HPDE6-E6E7 (cell line): ENCODE data around the gene CCDC142.

Experiments used
- DNase-seq: peaks from one replicate; pipeline ENCODE4 v3.0.0; 2011; ENCODE audit warnings: missing footprints; ENCODE audit errors: extremely low spot score

CCDC142 gene

DNA sequence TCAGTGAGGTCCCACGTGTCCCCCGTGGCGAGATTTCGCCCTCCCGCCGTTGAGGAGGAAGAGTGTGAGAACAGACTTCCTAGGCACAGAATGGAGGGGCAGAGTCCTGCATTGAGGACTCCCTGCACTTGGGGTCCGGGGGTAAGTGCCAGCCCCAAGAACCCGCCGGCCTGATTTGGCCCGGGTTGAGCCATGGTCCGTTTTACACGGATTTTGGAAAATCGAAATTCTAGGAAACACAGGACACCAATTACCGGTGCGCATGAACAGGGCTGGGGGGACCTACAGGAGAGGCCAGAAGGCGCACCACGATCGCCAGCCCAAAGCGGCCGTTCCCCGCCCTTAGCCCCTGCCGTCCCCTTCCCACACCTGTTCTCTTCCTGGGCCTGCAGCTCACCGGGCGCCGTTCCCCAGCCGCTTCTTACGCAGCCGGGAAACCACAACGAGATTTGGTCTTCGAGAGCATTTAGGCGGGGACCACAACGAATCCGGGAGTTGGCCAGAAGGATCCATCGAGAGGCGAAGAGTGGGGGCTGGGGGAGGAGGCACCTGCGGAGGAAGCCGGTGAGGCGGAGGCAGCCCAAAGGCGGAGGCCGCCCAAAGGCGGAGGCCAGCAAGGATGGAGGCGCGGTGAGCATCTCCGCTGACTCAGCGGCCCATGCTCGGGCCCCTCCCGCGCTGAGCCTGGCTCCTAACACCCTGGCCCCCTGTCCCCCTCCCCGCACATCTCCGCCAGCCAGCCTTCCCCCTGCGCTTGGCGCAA lies 31.0 kb upstream of the CCDC142 start:
- DNase-seq = no peak

DNA sequence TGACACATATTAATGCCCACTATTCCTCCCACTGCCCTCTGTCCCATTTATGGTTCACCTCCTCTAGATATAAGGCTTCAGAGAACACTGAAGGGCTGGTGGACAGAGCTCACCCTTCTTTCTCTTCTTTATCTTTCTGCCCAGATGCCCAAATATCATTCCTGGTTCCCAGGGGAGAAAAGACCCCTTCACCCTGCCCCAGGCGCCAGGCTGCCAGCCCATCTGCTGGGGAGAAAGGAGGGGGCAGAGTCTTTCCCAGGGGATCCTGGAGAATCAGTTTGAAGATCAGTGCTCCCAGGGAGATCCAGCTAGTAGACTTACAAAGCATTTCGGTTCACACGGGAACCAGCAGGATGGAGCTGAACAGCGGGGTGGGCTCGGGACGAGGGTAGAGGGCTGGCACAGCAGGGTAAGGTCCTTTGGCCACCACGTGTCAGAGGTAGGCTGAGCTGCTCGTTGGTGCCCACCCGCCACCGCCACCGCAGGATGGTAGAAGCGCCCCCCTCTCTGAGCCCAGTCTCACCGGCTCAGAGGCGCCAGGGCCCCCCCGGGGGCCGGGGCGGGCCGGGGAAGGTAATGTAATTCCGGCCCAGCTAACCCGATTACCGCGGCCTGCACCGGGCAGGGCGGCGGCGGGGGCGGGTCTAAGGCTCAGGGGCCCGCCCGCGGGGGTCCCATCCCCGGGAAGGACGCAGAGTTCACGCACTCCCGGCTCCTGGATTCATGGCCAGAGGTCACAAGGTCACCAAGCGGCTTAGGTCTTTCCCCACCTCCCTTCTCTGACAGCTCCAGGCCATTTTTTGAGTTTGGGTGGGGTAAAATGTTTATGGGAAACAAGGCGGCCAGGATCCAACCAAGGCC lies 30.2 kb upstream of the CCDC142 start:
- DNase-seq = no peak

DNA sequence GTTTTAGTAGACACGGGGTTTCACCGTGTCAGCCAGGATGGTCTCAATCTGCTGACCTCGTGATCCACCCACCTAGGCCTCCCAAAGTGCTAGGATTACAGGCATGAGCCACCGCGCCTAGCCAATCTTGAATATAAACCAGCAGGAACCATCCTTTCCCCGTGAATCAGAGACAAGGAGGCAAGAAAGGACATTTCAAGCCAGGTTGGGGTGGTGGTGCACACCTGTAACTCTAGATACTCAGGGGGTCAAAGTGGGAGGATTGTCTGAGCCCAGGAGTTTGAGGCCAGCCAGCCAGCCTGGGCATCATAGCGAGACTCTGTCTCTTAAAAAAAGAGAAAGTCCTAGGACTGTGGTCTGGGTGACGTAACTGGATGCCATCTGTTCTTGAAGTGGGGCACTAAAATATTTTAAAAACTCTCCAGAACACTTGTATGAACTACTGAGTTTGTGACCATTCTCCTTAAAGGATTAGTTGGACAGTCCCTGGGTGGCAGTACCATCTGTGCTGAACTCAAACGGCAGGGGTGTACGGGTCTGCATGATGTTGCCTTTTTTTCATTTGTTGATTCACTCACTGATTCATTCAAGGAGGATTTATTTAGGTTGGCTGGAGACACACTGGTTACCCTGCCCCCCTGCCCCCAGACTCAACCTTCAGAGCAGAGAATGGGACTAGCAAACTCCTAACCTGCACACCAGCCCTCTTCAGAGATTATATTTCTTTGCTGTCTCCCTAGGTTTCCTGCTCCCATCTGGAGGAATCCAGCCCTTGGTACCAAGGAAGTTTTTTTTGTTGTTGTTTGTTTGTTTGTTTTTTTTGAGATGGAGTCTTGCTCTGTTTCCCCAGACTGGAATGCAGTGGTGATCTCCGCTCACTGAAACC lies 28.5 kb upstream of the CCDC142 start:
- no peak for DNase-seq

DNA sequence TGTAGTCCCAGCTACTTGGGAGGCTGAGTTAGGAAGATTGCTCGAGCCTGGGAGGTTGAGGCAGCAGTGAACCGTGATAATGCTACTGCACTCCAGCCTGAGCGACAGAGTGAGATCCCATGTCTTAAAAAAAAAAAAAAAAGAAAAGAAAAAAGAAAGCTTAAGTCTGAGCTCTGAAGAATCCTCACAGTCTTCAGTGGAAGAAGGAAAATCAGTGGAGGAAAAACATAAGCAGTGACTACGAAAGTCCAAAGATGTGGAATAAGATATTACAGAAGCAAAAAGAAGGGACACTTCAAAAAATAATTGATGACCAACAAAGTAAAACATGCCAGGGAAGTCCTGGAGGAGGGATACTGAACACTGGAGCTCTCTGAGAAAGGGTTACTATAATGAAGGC lies 27.5 kb upstream of the CCDC142 start:
- DNase-seq = no peak

DNA sequence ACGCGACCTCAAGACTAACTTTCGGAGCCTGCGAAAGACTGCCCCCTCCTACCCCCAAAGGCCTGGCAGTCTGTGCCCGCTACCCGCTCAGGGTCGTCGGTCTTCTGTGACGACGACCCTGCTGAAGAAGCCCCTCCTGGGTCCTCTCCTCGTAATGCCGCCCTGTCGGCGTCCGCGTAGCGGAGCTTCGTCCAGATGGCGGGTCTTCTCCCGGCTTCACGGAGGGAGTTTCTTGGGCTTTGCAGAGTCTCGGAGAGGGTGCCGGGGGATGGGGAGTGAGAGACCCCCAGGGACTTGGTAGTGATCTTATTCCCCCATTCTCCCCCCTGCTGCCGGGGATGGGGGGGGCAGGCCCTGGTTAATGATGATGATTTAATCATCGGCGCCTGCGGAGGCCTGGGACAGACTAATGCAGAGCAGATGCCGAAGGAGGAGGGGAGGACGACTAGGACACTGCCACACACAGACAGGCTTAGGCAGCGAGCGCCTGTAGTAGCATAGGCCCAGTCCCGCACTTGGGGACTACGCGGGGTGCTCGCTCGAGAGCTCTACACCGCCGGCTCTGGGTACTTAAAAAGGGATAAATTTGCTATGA lies 25.2 kb upstream of the CCDC142 start:
- no peak for DNase-seq

DNA sequence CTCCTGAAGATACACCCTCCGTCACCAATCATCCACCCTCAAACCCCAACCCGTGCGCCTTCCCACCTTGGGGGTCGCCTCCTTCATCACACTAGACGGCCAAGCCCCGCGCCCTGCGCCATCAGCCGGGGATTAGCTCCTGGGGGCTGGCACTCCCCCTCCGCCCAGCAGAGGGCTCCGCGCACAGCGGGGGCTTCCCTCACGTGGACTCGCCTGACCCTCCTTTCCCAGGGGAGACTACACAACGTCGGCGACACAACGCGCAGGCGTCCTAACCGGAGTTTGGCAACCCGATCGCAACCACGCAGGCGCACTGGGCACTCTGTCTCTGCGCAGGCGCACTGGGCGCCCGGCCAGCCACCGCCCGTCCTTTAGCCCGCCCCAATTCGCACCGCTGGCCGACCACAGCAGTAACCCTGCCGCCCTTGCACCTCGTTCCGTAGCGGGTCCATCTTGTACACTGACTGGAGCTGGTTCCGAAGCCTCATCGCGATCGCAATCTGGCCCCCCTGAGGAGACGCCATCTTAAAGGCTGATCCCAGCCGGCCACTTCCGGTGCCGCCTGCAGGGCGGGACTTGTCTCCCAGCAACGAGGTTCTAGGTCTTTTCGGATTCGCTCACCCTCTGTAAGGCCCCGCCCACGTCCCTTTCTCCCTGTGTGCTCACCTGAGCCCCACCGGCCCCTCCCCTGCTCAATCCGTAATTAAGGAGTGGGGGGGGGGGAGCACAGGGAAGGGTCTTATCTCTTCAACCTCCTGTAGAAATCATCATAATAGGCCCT lies 24.5 kb upstream of the CCDC142 start, which contains the start of gene PCGF1:
TSS of gene PCGF1 (minus strand) at position 551 of the 781 bp plus-strand sequence. CDS start at position 524, 27 bp downstream.
- DNase-seq = peak; percentile 93

DNA sequence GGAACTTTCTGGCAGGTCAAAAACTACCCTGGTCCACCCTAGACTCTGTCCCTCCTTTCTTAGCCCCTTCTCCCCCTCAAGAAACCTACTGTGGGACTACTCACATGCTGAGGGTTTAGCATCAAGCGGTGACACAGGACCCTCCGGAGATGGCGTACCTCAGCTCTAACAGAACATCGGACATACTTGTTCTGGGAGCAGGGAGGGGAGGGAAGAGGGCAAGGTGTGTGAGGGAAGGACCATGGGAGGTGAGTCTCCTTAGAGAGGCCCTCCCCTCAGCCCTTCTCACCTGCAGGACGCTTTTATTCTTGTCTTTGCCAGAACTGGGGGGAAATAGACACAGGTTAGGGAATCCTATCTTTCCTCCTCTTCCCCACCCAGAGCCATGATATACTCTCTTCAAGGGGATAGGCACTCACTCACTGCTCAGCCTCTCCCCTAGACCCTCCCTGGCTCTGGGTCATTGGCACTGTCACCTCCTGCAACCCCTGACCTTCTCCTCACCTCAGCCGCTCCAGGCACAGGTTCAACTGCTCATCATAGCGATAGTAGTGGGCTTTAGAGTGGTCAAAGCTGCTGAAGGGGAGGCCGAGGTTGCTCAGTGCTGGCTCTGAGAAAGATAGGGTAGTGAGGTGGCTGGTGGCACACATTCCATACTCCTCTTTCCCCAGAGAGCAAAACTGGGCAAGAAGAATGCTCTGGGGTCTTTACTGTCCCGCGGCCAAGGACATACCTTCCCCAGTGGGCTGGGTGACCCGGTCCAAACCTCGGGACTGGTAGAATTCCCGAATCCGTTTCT lies 22.8 kb upstream of the CCDC142 start:
- DNase-seq = no peak

DNA sequence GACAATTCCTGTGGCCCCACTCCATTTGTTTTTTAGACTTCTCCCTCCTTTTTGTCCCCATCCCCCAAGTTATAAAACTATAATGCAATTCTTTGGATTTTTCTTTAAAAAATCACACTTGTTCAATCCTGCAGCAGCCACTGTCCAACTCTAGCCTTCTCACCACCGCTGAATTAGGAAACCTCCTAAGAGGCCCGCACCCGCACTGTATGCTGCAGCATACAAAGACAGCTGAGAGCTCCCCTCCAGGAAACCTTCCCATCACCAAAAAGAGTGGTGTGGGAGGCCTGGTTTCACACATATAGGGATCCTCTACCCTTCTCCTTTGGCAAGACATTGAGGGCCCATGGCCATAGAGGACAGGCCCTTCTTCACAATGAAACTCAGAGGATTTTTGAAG lies 21.8 kb upstream of the CCDC142 start:
- DNase-seq = no peak

DNA sequence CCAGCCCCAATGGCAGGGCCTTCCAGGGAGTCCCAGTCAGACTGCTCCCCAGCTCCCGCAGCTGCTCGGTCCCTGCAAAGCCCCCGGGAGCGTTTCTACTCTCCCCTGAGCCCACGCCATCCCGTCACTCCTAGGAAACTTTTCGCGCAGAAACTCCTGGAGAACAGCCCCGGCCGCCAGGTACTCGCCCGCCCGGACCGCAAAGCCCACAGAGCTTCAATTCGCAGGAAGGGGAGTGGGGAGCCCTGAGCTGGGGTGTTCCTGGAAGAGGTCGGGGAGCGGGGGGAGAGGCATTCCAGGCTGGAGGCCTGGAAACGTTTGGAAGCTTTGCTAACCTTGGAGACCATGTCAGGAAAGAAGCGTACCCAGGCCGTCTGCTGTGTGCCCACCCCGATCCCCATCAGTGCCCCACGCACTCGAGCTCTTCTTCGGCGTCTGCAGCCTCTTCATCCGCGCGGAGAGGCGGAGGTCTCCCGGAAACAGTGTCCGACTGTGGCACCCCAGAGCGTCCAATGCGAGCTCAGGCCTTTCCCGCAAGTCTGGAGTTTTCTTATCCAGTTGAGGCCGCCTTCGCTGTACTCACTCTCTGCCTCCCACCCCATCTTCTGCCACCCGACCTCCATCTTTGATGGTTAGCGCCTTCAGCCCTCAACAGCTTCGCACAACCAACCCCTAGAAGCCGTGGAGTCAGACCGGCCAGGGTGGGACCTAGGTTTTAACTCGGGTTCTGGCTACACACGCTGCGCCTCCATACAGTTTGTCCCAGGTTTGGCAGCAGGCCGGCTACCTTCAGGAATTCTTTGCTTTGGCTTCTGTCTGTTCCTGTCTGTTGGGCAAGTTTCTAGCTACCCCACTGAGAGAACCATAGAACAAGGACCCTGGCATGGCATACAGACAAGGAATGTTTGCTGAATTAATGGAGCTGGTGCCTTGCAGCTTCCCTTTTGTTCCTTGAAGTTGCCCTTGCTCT lies 21.0 kb upstream of the CCDC142 start:
- no peak for DNase-seq

DNA sequence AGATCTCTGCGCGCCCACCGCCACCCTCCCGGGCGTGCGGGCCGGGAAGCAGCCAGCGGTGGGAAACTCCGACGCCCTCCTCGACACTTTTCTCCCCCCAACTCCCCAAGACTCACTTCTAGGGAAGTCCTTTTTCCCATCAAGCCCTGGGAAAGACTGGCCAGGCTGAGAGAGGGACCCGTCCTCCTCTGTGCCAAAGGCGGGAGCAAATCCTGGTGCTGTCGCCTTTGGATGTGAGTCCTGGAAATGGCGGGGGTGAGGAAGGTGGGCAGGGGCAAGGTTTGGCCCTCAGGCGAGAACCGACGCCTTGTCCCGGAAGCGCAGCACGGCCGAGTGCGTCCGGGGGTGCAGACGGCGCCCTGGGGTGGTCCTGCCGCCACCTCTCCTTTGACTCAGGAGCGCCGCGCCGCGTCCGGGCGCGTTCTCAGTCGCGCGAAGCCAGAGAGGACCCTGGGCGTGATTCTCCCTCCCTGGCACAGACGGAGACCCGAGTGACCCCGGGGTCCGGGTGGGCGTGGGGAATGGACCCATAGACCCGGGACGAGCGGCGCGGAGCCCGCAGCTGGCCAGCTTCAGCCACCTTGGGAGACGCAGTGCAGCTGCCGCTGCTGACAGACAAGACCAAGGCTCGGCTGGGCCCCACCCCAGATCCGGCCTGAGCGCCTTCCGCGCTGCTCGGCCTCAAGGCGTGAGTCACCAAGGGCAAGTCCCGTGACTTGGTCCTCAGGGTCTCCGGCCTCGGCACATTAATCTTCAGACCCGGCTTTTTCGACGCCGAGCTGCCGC lies 20.1 kb upstream of the CCDC142 start:
- no peak for DNase-seq

DNA sequence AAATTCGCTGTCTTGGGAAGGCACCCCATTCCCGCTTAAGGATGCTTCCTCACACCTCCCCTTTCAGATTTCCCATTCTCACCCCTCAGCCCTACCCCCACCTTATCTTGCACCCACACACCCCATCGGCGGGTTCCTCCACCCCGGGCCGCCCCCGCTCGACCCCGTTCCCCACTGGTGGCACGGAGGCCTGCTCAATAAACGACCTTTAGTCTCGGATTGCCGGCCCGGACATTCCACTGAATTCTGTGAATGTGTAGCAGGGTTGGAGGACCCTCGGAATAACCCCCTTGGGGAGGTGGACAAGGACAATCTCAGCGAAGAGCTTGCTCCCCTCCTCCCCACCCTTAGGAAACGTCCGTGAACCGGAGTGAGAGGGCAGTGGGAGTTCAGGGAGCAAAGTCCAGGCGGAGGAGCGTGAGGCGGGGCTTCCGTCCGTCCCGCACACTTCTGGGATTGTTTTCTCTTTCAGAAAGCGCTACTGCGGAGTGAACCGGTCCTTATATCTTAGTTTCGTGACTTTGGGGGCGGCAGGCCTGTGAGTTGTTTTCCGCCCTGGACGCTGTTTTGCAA lies 19.4 kb upstream of the CCDC142 start:
- DNase-seq = no peak

DNA sequence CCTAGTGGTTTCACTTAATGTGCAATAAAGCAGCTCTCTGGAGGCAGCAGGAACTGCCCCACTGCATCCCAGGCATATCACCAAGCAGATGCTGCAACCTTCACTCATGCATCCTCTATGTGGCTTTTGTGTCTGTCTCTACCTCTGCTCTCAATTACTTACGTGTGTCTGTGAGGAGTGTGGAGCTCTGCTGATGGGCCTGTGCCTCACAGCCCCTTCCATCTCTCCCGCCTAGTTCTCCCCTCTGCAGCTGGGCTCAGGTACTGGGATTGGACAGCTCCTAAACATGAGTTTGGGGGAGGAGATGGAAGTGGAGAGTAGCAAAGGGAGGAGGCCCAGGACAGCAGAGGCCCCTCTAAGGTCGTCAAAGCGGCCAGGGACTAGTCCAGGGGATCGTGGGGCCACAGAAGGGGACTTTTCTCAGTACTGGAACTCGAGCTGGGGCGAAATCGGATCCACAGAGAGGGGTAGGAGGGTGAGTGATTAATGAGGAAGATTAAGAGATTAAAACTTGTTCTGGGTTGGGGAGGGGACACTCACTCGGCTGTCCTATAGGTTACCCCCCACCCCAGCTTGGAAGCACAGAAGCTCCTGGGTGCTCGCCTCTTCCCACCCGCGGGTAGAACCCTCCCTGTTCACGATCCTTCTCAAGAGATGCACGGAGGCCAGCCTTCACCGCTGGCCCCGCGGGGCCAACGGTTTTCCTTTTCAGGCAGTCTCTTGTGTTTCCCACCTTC lies 18.7 kb upstream of the CCDC142 start:
- DNase-seq = no peak

DNA sequence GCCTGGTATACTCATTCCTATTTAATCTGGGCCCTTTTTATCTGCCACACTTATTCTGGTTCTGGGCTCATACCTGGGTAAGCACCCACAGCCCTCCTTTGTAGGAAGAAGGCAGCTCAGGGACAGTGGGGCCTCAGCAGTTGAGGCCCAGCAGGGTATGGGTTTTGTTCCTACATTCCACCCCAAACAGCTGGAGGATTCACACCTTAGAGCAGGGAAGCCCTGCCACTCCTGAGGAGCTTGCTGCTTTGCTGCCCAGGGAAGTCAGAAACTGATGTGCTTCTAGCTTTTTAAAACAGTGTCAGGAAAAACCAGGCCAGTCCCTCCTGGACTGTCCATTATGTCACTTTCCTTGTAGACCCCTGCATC lies 17.8 kb upstream of the CCDC142 start:
- no peak for DNase-seq

DNA sequence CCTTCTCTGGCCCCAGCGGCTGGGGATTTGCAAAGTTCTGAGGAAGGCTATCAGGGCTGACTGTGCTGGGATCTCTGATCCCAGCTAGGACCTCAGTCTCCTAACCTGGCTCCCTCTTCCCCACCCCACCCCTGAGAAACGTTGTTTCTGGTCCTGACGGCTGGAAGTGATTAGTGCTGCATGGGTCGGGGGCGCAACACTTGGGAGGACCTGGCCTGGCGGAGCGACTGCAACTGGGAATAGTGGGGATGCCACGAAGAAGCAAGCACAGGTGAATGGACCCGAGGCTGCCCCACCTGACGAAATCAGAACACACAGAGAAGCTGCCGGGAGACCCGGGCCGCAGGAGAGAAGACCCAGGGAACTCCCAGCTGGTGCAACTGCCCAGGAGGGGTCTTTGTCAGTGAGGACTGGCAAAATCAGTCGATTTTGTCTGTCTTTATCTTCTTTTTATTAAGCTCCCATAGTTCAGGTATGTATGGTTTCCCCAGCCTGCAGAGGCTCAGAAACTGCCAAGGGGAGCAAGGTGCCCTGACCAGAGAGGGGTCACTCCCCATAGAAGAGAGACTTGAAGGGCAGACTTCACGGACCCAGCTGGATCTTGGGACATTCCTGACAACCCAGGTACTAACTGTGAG lies 17.3 kb upstream of the CCDC142 start:
- DNase-seq = no peak

DNA sequence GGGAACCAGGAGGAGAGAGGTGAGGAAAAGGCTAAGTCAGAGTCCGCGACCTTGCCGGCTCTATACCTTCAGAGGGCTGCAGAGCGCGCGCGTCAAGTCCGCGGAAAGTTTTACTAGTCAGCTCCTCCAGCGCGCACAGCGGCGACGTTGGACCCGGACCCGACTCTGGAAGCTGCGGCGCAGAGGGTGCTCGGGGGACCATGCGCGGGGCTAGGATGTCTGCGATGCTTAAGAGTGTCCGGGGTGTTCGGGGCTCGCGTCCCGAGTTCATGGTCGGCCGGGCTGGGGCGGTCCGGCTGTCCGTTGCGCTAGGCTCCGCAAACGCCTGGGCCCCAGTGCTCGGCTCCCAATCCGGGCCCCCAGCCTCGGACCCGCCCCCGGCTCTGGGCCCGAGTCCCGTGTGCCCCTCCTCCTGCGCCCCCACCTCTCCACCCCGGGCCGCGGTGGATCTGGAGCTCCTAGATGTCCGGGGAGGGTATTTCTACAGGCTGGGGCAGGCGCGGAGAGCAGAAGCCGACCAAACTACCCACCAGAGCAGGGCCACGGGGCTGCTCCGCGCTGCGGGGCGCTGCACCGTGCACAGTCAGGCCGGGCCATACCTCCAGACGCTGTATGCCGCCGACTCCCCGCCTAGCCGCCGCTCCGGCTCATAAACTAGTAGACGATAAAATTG lies 16.6 kb upstream of the CCDC142 start, which contains the start of gene LBX2:
TSS of gene LBX2 (minus strand) at position 337 of the 673 bp plus-strand sequence. CDS start at position 271, 66 bp downstream.
- DNase-seq = no peak
